ENCODE results near the gene GSTM1. TPM values are rescaled to one million over a fixed set of nuclear protein-coding genes. Genes with fewer than 3 reads are reported as not detected.

GSTM1 gene
- total RNA-seq, result 22.2 and 22.4 TPM in 2 replicates

DNA sequence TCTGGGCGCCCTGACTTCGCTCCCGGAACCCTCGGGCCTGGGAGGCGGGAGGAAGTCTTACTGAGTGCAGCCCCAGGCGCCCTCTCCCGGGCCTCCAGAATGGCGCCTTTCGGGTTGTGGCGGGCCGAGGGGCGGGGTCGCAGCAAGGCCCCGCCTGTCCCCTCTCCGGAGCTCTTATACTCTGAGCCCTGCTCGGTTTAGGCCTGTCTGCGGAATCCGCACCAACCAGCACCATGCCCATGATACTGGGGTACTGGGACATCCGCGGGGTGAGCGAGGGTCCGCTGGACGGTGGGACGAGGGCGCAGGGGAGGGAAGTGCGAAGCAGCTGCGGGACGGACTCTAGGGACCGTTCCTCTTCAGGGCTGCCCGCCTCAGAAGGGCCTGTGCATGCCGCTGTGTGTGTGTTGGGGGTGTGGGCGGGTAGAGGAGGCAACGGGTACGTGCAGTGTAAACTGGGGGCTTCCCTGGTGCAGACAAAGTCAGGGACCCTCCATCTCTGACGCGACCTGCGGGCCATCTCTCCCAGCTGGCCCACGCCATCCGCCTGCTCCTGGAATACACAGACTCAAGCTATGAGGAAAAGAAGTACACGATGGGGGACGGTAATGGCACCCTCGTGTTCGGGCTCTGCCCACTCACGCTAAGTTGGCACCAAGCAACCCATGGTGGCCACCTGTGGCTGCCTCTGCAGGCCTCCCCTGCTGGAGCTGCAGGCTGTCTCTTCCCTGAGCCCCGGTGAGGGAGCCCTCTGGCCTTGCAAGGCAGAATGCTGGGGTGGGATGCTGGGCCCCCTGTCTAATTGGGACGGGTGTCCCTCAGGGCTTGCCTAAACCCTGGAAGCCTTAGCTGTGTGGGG is at the start of gene GSTM1:
TSS of gene GSTM1 (plus strand) at position 177 of the 859 bp plus-strand sequence. CDS start at position 234, 57 bp downstream.
- H3K27me3 Mint-ChIP-seq, result no peaks in the 10 kb centered on the region
- POLR2A ChIA-PET, result interaction anchor here (0.6 to 2.1 kb wide), 10 partner anchors 32 to 347 kb away, joined by 3 to 17 read pairs (median 5); partner anchors contain the start of genes AHCYL1, AMPD2, GNAI3 and GNAT2
- peaks cover 13% of the 10 kb centered on the region for H3K36me3 Mint-ChIP-seq (ENCODE audit: low read depth)
- ATAC-seq (ENCODE audit: low read depth), result peak; percentile 98
- peak within 1 kb of the TSS; percentile 87 for H3K27ac Mint-ChIP-seq
- DNase-seq, result peak; percentile 62
- TF ChIP-seq CTCF (IDR thresholded peaks at IDR 0.05), result no peak
- CTCF ChIA-PET, result interaction anchor here (0.8 to 2.1 kb wide), 7 partner anchors 17 to 297 kb away, joined by 3 to 12 read pairs (median 3); partner anchors contain the start of genes AHCYL1 and GNAI3
- peaks cover 11% of the 10 kb centered on the region for H3K4me1 Mint-ChIP-seq
- peak within 1 kb of the TSS; percentile 89 for H3K4me3 Mint-ChIP-seq
- no peaks in the 10 kb centered on the region for H3K9me3 Mint-ChIP-seq
- intact Hi-C loops (cut with micrococcal nuclease), result loop anchor here (1.0 kb wide), 2 partner anchors 45 to 142 kb away; no protein-coding TSS in a partner anchor

DNA sequence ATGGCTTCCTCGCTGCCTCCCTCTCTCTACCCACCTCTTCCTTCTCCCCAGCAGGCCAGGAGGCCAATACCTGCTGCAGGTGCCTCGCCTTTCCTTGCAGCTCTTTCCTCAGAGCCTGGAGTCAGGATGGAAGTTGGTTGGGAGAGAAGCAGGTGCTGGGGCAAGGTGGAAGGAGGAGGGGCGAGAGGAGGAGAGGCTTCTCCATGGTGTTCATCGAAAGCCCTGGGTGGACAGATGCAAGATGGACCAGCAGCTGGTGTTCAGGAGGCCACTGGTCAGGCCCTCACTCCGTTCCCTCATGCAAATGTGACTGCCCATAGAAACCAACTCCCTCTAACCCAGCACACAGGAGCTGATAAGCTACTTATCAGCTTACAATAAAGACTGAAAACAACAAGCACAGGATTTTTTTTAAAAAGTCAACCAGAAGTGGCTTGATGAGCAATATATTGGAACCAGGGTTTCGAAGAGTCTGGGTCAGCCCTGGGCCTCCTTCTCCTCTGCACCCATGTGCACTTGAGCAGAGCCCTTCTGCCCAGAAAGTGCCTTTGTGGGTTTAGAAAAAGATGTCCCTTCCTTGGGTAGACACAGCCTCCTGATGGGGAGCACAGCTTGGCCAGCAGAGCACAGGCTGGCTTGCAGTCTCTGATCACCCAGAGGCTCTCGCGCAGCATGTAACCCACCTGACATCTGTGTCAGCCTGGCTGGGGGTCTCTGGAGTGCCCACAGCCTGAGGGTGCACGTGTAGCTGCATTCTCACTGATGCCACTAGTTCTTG is 48.4 kb upstream of the GSTM1 start:
- no peak for TF ChIP-seq CTCF (IDR thresholded peaks at IDR 0.05)
- DNase-seq (no peak), ATAC-seq (ENCODE audit: low read depth) (no peak)
- Mint-ChIP-seq H3K36me3 (ENCODE audit: low read depth) (no peaks in the 10 kb centered on the region), H3K9me3 (no peaks in the 10 kb centered on the region), H3K4me1 (peaks cover 31% of the 10 kb centered on the region), H3K27me3 (no peaks in the 10 kb centered on the region), H3K4me3 (no peak overlapping the region), H3K27ac (no peak overlapping the region)
- ChIA-PET CTCF (interaction anchor here (0.7 to 6.6 kb wide), 30 partner anchors 9 to 420 kb away, joined by 3 to 103 read pairs (median 5); partner anchors contain the start of genes AHCYL1, AMPD2, GNAI3 and GNAT2), POLR2A (interaction anchor here (1.3 to 1.6 kb wide), 4 partner anchors 15 to 345 kb away, joined by 3 to 16 read pairs (median 6); partner anchors contain the start of genes AHCYL1 and GNAI3)
- intact Hi-C loops (cut with micrococcal nuclease), result no loop called here

- Mint-ChIP-seq H3K36me3 (ENCODE audit: low read depth) (no peaks in the 10 kb centered on the region), H3K27ac (no peak overlapping the region), H3K9me3 (no peaks in the 10 kb centered on the region), H3K27me3 (no peaks in the 10 kb centered on the region), H3K4me1 (peaks cover 26% of the 10 kb centered on the region), H3K4me3 (no peak overlapping the region)
- TF ChIP-seq CTCF (IDR thresholded peaks at IDR 0.05), result no peak
- intact Hi-C loops (cut with micrococcal nuclease), result loop anchor here (1.0 to 10.0 kb wide), 4 partner anchors 16 to 855 kb away; partner anchors contain the start of genes AMPD2 and GNAT2
- POLR2A ChIA-PET, result interaction anchor here (1.0 to 1.6 kb wide), 6 partner anchors 15 to 345 kb away, joined by 4 to 16 read pairs (median 6); partner anchors contain the start of genes AHCYL1, AMPD2, GNAI3 and GNAT2
- CTCF ChIA-PET, result interaction anchor here (0.6 to 6.6 kb wide), 48 partner anchors 9 to 420 kb away, joined by 3 to 103 read pairs (median 4); partner anchors contain the start of genes AHCYL1, AMPD2, CYB561D1 and GNAI3
- ATAC-seq (ENCODE audit: low read depth) (no peak), DNase-seq (no peak)
These were observed 47.8 kb upstream of the GSTM1 start for GRCh38 chr1:109639841-109640184.

GRCh38 chr1:109640285-109640865 is 47.2 kb upstream of the GSTM1 start:
- H3K27me3 Mint-ChIP-seq, result no peaks in the 10 kb centered on the region
- no peak overlapping the region for H3K27ac Mint-ChIP-seq
- no peaks in the 10 kb centered on the region for H3K36me3 Mint-ChIP-seq (ENCODE audit: low read depth)
- peaks cover 20% of the 10 kb centered on the region for H3K4me1 Mint-ChIP-seq
- POLR2A ChIA-PET, result interaction anchor here (0.5 to 1.6 kb wide), 8 partner anchors 15 to 395 kb away, joined by 3 to 16 read pairs (median 5); partner anchors contain the start of genes AHCYL1, AMPD2, GNAI3 and GNAT2
- no peaks in the 10 kb centered on the region for H3K9me3 Mint-ChIP-seq
- DNase-seq (peak; percentile 86), ATAC-seq (ENCODE audit: low read depth) (peak; percentile 84)
- intact Hi-C loops (cut with micrococcal nuclease), result loop anchor here (1.0 to 10.0 kb wide), 4 partner anchors 16 to 854 kb away; partner anchors contain the start of genes AMPD2 and GNAT2
- no peak overlapping the region for H3K4me3 Mint-ChIP-seq
- TF ChIP-seq CTCF (IDR thresholded peaks at IDR 0.05), result peak; percentile 45
- CTCF ChIA-PET, result interaction anchor here (0.6 to 6.6 kb wide), 53 partner anchors 10 to 419 kb away, joined by 3 to 103 read pairs (median 4); partner anchors contain the start of genes AHCYL1, AMPD2, CYB561D1 and EPS8L3

All from activated B cell treated with CpG ODN at 0.5 μM for 24 hours (primary cell).